K562 (cell line): Measurements from ENCODE around the gene LSM12. TPM values are rescaled to one million over a fixed set of nuclear protein-coding genes. Genes with fewer than 3 reads are reported as not detected.
A peak's percentile ranks its signal among the peaks of the same experiment; 100 is the strongest.

Source experiments
- C11orf30 ChIP-seq: fragments of 450-650 bp; IDR thresholded peaks from 2 replicates; pipeline ENCODE4 v1.6.1; 2016; ENCODE audit warnings: low read depth, mild to moderate bottlenecking
- CBX3 ChIP-seq, 2 experiments: IDR thresholded peaks; 1 replicate in 1 of 2; 2 replicates in 1 of 2; pipeline ENCODE4 v1.6.1; 2012; ENCODE audit warnings: inconsistent platforms in 2 of 2, low read length in 2 of 2, borderline replicate concordance in 1 of 2, control low read depth in 1 of 2
- CHD1 ChIP-seq: fragments of 200-600 bp; sonication (generic); IDR thresholded peaks from one replicate; pipeline ENCODE4 v1.6.1; 2012; ENCODE audit warnings: mild to moderate bottlenecking, moderate library complexity, low read length, inconsistent platforms
- FOS ChIP-seq: IDR thresholded peaks from 3 replicates; pipeline ENCODE4 v1.6.1; 2011; ENCODE audit not compliant: insufficient read length; ENCODE audit errors: extremely low read depth
- HCFC1 ChIP-seq: IDR thresholded peaks from 2 replicates; pipeline ENCODE4 v1.6.1; 2012; ENCODE audit warnings: low read depth, low read length, improper control_type of control experiment
- HNRNPUL1 ChIP-seq: fragments of 200-400 bp; formaldehyde crosslinking; IDR thresholded peaks from 2 replicates; pipeline ENCODE4 v1.6.1; 2017; ENCODE audit warnings: low read length
- NONO ChIP-seq, 2 experiments: fragments of 200-400 bp in 1 of 2; fragments of 450-650 bp in 1 of 2; formaldehyde crosslinking in 1 of 2; IDR thresholded peaks; 2 replicates each; pipeline ENCODE4 v1.6.1; 2017; ENCODE audit warnings: low read depth in 2 of 2, mild to moderate bottlenecking in 2 of 2, moderate library complexity in 2 of 2, low read length in 1 of 2
- PHF20 ChIP-seq: fragments of 450-650 bp; IDR thresholded peaks from 2 replicates; pipeline ENCODE4 v1.6.1; 2018; ENCODE audit not compliant: partially characterized antibody
- RBM17 ChIP-seq: fragments of 200-400 bp; formaldehyde crosslinking; IDR thresholded peaks from 2 replicates; pipeline ENCODE4 v1.6.1; 2017; ENCODE audit warnings: low read depth, mild to moderate bottlenecking, low read length, borderline replicate concordance
- RFX1 ChIP-seq: fragments of 450-650 bp; IDR thresholded peaks from 2 replicates; pipeline ENCODE4 v1.6.1; 2016; ENCODE audit warnings: mild to moderate bottlenecking, moderate library complexity
- SRSF3 ChIP-seq: fragments of 200-400 bp; formaldehyde crosslinking; IDR thresholded peaks from 2 replicates; pipeline ENCODE4 v1.6.1; 2016; ENCODE audit warnings: mild to moderate bottlenecking, low read length, moderate library complexity; ENCODE audit not compliant: insufficient read depth
- ZBTB7A ChIP-seq: IDR thresholded peaks from 2 replicates; pipeline ENCODE4 v1.6.1; 2011; ENCODE audit warnings: low read depth, mild to moderate bottlenecking, low read length, moderate library complexity, borderline replicate concordance; ENCODE audit not compliant: control insufficient read depth
- ZFP36 ChIP-seq: fragments of 150-350 bp; IDR thresholded peaks from 2 replicates; pipeline ENCODE4 v1.6.1; 2018; ENCODE audit warnings: low read length, low read depth; ENCODE audit not compliant: partially characterized antibody
- polyA plus RNA-seq, 8 experiments: library from polyadenylated mRNA; depleted of rRNA in 4 of 8; stranded (reverse) in 5 of 8; unstranded in 3 of 8; fragments of >200 nt; fragmentation: Nextera tagmentation in 2 of 8; fragmentation: Illumina TruSeq in 1 of 8; extraction: Ambion mirVana in 2 of 8; extraction: Trizol in 1 of 8; gene quantifications; 2 replicates each; pipeline versions ENCODE4 v1.2.1 to v1.2.3, GENCODE V29; 2011 to 2014; ENCODE audit warnings: inconsistent platforms in 1 of 8, missing spikeins in 1 of 8
- total RNA-seq, 7 experiments: library from RNA; depleted of rRNA in 6 of 7; stranded (reverse); fragments of >200 nt in 6 of 7; fragmentation: Illumina TruSeq in 2 of 7; extraction: Trizol in 2 of 7; gene quantifications; 2 replicates each; pipeline versions ENCODE4 v1.2.1 to v1.2.3, GENCODE V29; 2011 to 2021; ENCODE audit warnings: low replicate concordance in 1 of 7
- TF ChIP-seq, protein P1 (sequence below): fragments of 250-450 bp; sonication (Bioruptor Pico); IDR thresholded peaks from 2 replicates; pipeline ENCODE4 v1.4.0; 2020; ENCODE audit warnings: mild to moderate bottlenecking, moderate library complexity, borderline replicate concordance
- TF ChIP-seq, protein P2 (sequence below): sonication (generic); formaldehyde crosslinking; IDR thresholded peaks from 2 replicates; pipeline ENCODE4 v1.8.0; 2022; ENCODE audit warnings: mild to moderate bottlenecking, missing genetic modification reagents, borderline replicate concordance
- TF ChIP-seq, protein P3 (sequence below), 2 experiments: fragments of 450-650 bp in 1 of 2; IDR thresholded peaks; 2 replicates each; pipeline ENCODE4 v1.6.1; 2011 to 2017; ENCODE audit warnings: low read depth in 2 of 2, antibody characterized with exemption in 1 of 2, borderline replicate concordance in 1 of 2, low read length in 1 of 2, mild to moderate bottlenecking in 1 of 2, mixed read lengths in 1 of 2; ENCODE audit not compliant: control insufficient read depth in 1 of 2
- TF ChIP-seq, protein P4 (sequence below): fragments of 250-450 bp; sonication (Bioruptor Pico); IDR thresholded peaks from 2 replicates; pipeline ENCODE4 v1.8.0; 2022; ENCODE audit warnings: moderate library complexity, mild to moderate bottlenecking, inconsistent platforms

Gene LSM12
- total and polyA plus RNA-seq, 9 of the 15 experiments (the other 6 are each of a cell fraction or from before 2014, with no cell fraction given): 53.0 to 258 (median 89.3) TPM

DNA sequence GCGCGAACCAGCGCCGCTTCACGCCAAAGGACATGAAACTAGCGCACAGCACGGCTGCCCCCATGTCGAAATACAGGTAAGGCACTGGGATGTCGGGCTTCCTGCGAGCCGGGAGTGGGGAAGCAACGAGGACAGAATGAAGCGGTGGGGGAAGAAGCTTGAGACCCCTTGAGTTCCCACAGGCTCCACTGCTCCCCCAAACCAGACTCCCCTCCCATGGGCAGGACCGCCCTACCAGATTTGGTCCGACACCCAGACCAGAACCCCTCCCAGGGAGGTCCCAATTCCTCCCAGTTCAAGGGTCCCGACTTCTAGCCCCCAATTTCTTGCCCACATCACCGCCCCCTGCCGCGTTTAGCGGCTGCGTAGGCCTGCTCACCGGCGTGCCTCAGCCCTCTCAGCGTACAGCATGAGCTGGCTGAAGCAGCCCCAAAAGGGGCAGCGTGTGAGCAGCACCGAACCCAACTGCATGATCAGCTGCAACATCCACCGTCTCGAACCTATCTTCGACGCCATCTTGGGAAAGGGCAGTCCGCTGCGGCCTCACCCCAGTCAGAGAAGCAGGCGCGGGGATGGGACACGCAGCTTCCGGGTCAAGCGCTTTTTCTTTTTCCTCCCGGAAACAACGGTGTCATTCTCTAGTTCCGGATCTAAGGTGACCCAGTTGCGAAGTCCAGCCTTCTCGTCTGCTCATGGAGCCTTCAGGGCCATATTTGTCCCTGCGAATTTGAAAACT lies 51.9 kb downstream of the LSM12 start, which contains the start of gene TMEM101 (continued):
- TF ChIP-seq, protein P1, sequence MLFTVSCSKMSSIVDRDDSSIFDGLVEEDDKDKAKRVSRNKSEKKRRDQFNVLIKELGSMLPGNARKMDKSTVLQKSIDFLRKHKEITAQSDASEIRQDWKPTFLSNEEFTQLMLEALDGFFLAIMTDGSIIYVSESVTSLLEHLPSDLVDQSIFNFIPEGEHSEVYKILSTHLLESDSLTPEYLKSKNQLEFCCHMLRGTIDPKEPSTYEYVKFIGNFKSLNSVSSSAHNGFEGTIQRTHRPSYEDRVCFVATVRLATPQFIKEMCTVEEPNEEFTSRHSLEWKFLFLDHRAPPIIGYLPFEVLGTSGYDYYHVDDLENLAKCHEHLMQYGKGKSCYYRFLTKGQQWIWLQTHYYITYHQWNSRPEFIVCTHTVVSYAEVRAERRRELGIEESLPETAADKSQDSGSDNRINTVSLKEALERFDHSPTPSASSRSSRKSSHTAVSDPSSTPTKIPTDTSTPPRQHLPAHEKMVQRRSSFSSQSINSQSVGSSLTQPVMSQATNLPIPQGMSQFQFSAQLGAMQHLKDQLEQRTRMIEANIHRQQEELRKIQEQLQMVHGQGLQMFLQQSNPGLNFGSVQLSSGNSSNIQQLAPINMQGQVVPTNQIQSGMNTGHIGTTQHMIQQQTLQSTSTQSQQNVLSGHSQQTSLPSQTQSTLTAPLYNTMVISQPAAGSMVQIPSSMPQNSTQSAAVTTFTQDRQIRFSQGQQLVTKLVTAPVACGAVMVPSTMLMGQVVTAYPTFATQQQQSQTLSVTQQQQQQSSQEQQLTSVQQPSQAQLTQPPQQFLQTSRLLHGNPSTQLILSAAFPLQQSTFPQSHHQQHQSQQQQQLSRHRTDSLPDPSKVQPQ (CRISPR knock-in tag): no peak
- TF ChIP-seq ZFP36 (peak; percentile 64), HCFC1 (peak; percentile 100), CBX3 (IDR thresholded peaks at IDR 0.05; ENCODE audit: borderline replicate concordance in 1 of 2, low read length in 2 of 2) (peak in 1 of 2 experiments; percentile 95; a peak in 2 of 3 replicates), SRSF3 (no peak; the same call in 1 of the 2 replicates), ZBTB7A (peak; percentile 47; the same call in 1 of the 2 replicates), RBM17 (no peak), HNRNPUL1 (no peak), FOS (no peak), CHD1 (peak; percentile 92), RFX1 (no peak), C11orf30 (peak; percentile 98), NONO (IDR thresholded peaks at IDR 0.05; ENCODE audit: low read depth in 2 of 2, low read length in 1 of 2) (no peak), PHF20 (peak; percentile 92)
- TF ChIP-seq, protein P2, sequence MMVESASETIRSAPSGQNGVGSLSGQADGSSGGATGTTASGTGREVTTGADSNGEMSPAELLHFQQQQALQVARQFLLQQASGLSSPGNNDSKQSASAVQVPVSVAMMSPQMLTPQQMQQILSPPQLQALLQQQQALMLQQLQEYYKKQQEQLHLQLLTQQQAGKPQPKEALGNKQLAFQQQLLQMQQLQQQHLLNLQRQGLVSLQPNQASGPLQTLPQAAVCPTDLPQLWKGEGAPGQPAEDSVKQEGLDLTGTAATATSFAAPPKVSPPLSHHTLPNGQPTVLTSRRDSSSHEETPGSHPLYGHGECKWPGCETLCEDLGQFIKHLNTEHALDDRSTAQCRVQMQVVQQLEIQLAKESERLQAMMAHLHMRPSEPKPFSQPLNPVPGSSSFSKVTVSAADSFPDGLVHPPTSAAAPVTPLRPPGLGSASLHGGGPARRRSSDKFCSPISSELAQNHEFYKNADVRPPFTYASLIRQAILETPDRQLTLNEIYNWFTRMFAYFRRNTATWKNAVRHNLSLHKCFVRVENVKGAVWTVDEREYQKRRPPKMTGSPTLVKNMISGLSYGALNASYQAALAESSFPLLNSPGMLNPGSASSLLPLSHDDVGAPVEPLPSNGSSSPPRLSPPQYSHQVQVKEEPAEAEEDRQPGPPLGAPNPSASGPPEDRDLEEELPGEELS: no peak
- TF ChIP-seq, protein P3, sequence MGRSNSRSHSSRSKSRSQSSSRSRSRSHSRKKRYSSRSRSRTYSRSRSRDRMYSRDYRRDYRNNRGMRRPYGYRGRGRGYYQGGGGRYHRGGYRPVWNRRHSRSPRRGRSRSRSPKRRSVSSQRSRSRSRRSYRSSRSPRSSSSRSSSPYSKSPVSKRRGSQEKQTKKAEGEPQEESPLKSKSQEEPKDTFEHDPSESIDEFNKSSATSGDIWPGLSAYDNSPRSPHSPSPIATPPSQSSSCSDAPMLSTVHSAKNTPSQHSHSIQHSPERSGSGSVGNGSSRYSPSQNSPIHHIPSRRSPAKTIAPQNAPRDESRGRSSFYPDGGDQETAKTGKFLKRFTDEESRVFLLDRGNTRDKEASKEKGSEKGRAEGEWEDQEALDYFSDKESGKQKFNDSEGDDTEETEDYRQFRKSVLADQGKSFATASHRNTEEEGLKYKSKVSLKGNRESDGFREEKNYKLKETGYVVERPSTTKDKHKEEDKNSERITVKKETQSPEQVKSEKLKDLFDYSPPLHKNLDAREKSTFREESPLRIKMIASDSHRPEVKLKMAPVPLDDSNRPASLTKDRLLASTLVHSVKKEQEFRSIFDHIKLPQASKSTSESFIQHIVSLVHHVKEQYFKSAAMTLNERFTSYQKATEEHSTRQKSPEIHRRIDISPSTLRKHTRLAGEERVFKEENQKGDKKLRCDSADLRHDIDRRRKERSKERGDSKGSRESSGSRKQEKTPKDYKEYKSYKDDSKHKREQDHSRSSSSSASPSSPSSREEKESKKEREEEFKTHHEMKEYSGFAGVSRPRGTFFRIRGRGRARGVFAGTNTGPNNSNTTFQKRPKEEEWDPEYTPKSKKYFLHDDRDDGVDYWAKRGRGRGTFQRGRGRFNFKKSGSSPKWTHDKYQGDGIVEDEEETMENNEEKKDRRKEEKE (IDR thresholded peaks at IDR 0.05; ENCODE audit: borderline replicate concordance in 1 of 2, control insufficient read depth in 1 of 2, low read depth in 2 of 2, low read length in 1 of 2): peak in 1 of 2 experiments; percentile 97; a peak in 2 of 4 replicates
- TF ChIP-seq, protein P4, sequence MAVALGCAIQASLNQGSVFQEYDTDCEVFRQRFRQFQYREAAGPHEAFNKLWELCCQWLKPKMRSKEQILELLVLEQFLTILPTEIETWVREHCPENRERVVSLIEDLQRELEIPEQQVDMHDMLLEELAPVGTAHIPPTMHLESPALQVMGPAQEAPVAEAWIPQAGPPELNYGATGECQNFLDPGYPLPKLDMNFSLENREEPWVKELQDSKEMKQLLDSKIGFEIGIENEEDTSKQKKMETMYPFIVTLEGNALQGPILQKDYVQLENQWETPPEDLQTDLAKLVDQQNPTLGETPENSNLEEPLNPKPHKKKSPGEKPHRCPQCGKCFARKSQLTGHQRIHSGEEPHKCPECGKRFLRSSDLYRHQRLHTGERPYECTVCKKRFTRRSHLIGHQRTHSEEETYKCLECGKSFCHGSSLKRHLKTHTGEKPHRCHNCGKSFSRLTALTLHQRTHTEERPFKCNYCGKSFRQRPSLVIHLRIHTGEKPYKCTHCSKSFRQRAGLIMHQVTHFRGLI (CRISPR knock-in tag): 0 out of 2 replicates have a peak, but pooled peaks have one; percentile 17
